Karpas-422 (cell line): Measurements from ENCODE around the gene SNRPD2. TPM values are rescaled to one million over a fixed set of nuclear protein-coding genes. Genes with fewer than 3 reads are reported as not detected.

ENCODE experiments used
- DNase-seq: peaks from one replicate; pipeline ENCODE4 v3.0.0-alpha.2; 2015
- H2AFZ ChIP-seq: fragments of 200-600 bp; sonication (generic); 2 replicates; pipeline ENCODE4 v1.6.1; 2014; ENCODE audit warnings: antibody characterized with exemption, low read length, mixed read lengths
- H3K27ac ChIP-seq: fragments of 200-600 bp; sonication (generic); 2 replicates; pipeline ENCODE4 v1.5.1; 2014; ENCODE audit warnings: mild to moderate bottlenecking, low read length, moderate library complexity
- H3K27me3 ChIP-seq: fragments of 200-600 bp; sonication (generic); 2 replicates; pipeline ENCODE4 v1.6.1; 2014; ENCODE audit warnings: low read length, mixed read lengths
- H3K36me3 ChIP-seq: fragments of 200-600 bp; sonication (generic); 2 replicates; pipeline ENCODE4 v1.6.1; 2014; ENCODE audit warnings: low read length, mixed read lengths; ENCODE audit not compliant: insufficient read depth
- H3K4me1 ChIP-seq: fragments of 200-600 bp; sonication (generic); 2 replicates; pipeline ENCODE4 v1.6.1; 2014; ENCODE audit warnings: mild to moderate bottlenecking, low read length, mixed read lengths
- H3K4me2 ChIP-seq: fragments of 200-600 bp; sonication (generic); 2 replicates; pipeline ENCODE4 v1.6.1; 2014; ENCODE audit warnings: low read length, low read depth, mild to moderate bottlenecking; ENCODE audit not compliant: poor library complexity, severe bottlenecking
- H3K4me3 ChIP-seq: fragments of 200-600 bp; sonication (generic); 2 replicates; pipeline ENCODE4 v1.5.1; 2014; ENCODE audit warnings: mild to moderate bottlenecking, antibody characterized with exemption, low read length, mixed read lengths
- H3K79me2 ChIP-seq: fragments of 200-600 bp; sonication (generic); 2 replicates; pipeline ENCODE4 v1.6.1; 2014; ENCODE audit warnings: mild to moderate bottlenecking, low read length, mixed read lengths
- H3K9ac ChIP-seq: fragments of 200-600 bp; sonication (generic); 2 replicates; pipeline ENCODE4 v1.6.0; 2014; ENCODE audit warnings: low read length
- H3K9me2 ChIP-seq: fragments of 200-600 bp; sonication (generic), shearing (Covaris generic); replicated peaks from 2 replicates; pipeline ENCODE4 v1.6.0; 2014; ENCODE audit warnings: mild to moderate bottlenecking, low read length, moderate library complexity; ENCODE audit not compliant: insufficient read depth
- H3K9me3 ChIP-seq: fragments of 300-700, 200-600 bp; sonication (generic); 2 replicates; pipeline ENCODE4 v1.6.1; 2014; ENCODE audit warnings: low read length, mixed read lengths
- H4K20me1 ChIP-seq: fragments of 200-600 bp; sonication (generic); 2 replicates; pipeline ENCODE4 v1.6.1; 2014; ENCODE audit warnings: mild to moderate bottlenecking, antibody characterized with exemption, low read length, low read depth; ENCODE audit not compliant: insufficient read depth
- total RNA-seq: library from RNA; depleted of rRNA; stranded (reverse); fragments of >200 nt; shearing (Covaris generic); gene quantifications from 2 replicates; pipeline ENCODE4 v1.2.3, GENCODE V29; 2014; ENCODE audit warnings: low replicate concordance

SNRPD2 gene
- total RNA-seq, 1 experiment from 2014 or later: 540 TPM

- Histone ChIP-seq H3K4me1 (no peaks in the 10 kb centered on the region), H3K36me3 (no peaks in the 10 kb centered on the region), H3K9me2 (no peaks in the 10 kb centered on the region), H3K9me3 (no peaks in the 10 kb centered on the region), H4K20me1 (no peaks in the 10 kb centered on the region), H3K27me3 (no peaks in the 10 kb centered on the region), H3K4me3 (no peak overlapping the region), H3K4me2 (no peak overlapping the region), H3K9ac (no peak overlapping the region), H2AFZ (no peak overlapping the region), H3K27ac (no peak overlapping the region), H3K79me2 (no peaks in the 10 kb centered on the region)
- DNase-seq: no peak
These were observed 34.1 kb downstream of the SNRPD2 start for GRCh38 chr19:45657520-45658167.

GRCh38 chr19:45655073-45655472 is 36.7 kb downstream of the SNRPD2 start:
- Histone ChIP-seq H3K36me3 (no peaks in the 10 kb centered on the region), H4K20me1 (no peaks in the 10 kb centered on the region), H3K27ac (no peak overlapping the region), H3K4me3 (no peak overlapping the region), H3K4me2 (no peak overlapping the region), H3K9me3 (no peaks in the 10 kb centered on the region), H3K27me3 (no peaks in the 10 kb centered on the region), H2AFZ (no peak overlapping the region), H3K9ac (no peak overlapping the region), H3K79me2 (no peaks in the 10 kb centered on the region), H3K4me1 (no peaks in the 10 kb centered on the region), H3K9me2 (no peaks in the 10 kb centered on the region)
- DNase-seq: no peak

- H3K4me2 ChIP-seq: no peak overlapping the region
- DNase-seq: no peak
- no peak overlapping the region for H3K9ac ChIP-seq
- no peaks in the 10 kb centered on the region for H3K36me3 ChIP-seq
- no peaks in the 10 kb centered on the region for H3K9me2 ChIP-seq
- no peaks in the 10 kb centered on the region for H3K4me1 ChIP-seq
- no peaks in the 10 kb centered on the region for H3K9me3 ChIP-seq
- H3K27me3 ChIP-seq: no peaks in the 10 kb centered on the region
- no peak overlapping the region for H3K27ac ChIP-seq
- H4K20me1 ChIP-seq: no peaks in the 10 kb centered on the region
- H2AFZ ChIP-seq: no peak overlapping the region
- H3K4me3 ChIP-seq: no peak overlapping the region
- no peaks in the 10 kb centered on the region for H3K79me2 ChIP-seq
These were observed 38.1 kb downstream of the SNRPD2 start for GRCh38 chr19:45653634-45654033.

- H3K4me1 ChIP-seq: peaks cover 7% of the 10 kb centered on the region
- no peak overlapping the region for H3K4me3 ChIP-seq
- no peak overlapping the region for H3K4me2 ChIP-seq
- H3K9me2 ChIP-seq: no peaks in the 10 kb centered on the region
- no peak for DNase-seq
- no peak overlapping the region for H3K27ac ChIP-seq
- no peak overlapping the region for H3K9ac ChIP-seq
- H3K27me3 ChIP-seq: no peaks in the 10 kb centered on the region
- H4K20me1 ChIP-seq: no peaks in the 10 kb centered on the region
- H2AFZ ChIP-seq: no peak overlapping the region
- no peaks in the 10 kb centered on the region for H3K79me2 ChIP-seq
- H3K36me3 ChIP-seq: no peaks in the 10 kb centered on the region
- H3K9me3 ChIP-seq: no peaks in the 10 kb centered on the region
These were observed 41.0 kb downstream of the SNRPD2 start for GRCh38 chr19:45650722-45651121.

- Histone ChIP-seq H3K4me1 (peaks cover 45% of the 10 kb centered on the region), H4K20me1 (no peaks in the 10 kb centered on the region), H3K27me3 (no peaks in the 10 kb centered on the region), H3K36me3 (no peaks in the 10 kb centered on the region), H3K9ac (peak overlapping the region; percentile 42), H3K9me3 (no peaks in the 10 kb centered on the region), H3K27ac (no peak overlapping the region), H3K4me3 (peak overlapping the region; percentile 60), H3K79me2 (no peaks in the 10 kb centered on the region), H2AFZ (peak overlapping the region; percentile 69; the same call in 1 of the 2 replicates), H3K4me2 (peak overlapping the region; percentile 57), H3K9me2 (no peaks in the 10 kb centered on the region)
- no peak for DNase-seq
These were observed 45.4 kb downstream of the SNRPD2 start for GRCh38 chr19:45646345-45646698.

GRCh38 chr19:45645631-45646344 is 46.0 kb downstream of the SNRPD2 start:
- Histone ChIP-seq H3K9me3 (no peaks in the 10 kb centered on the region), H4K20me1 (no peaks in the 10 kb centered on the region), H3K79me2 (no peaks in the 10 kb centered on the region), H3K27ac (no peak overlapping the region), H3K4me1 (peaks cover 49% of the 10 kb centered on the region), H3K4me2 (peak overlapping the region; percentile 57), H3K9me2 (no peaks in the 10 kb centered on the region), H3K36me3 (no peaks in the 10 kb centered on the region), H3K9ac (peak overlapping the region; percentile 42), H2AFZ (peak overlapping the region; percentile 69), H3K27me3 (no peaks in the 10 kb centered on the region), H3K4me3 (peak overlapping the region; percentile 60)
- peak; percentile 97 for DNase-seq

GRCh38 chr19:45645068-45645630 is 46.6 kb downstream of the SNRPD2 start:
- Histone ChIP-seq H3K9me2 (no peaks in the 10 kb centered on the region), H3K79me2 (no peaks in the 10 kb centered on the region), H2AFZ (peak overlapping the region; percentile 69; the same call in 1 of the 2 replicates), H3K27ac (no peak overlapping the region), H4K20me1 (no peaks in the 10 kb centered on the region), H3K4me3 (peak overlapping the region; percentile 60), H3K36me3 (no peaks in the 10 kb centered on the region), H3K4me1 (peaks cover 50% of the 10 kb centered on the region), H3K9me3 (no peaks in the 10 kb centered on the region), H3K27me3 (no peaks in the 10 kb centered on the region), H3K4me2 (peak overlapping the region; percentile 57), H3K9ac (peak overlapping the region; percentile 39)
- peak; percentile 49 for DNase-seq
